ENCODE data around the gene UBE3A.

UBE3A gene

GRCh38 chr15:25325187-25325586, 113.6 kb downstream of the UBE3A start:
- DNase-seq, result no peak

GRCh38 chr15:25323420-25323819, 115.4 kb downstream of the UBE3A start:
- DNase-seq, result no peak

GRCh38 chr15:25287823-25288222, 151.0 kb downstream of the UBE3A start:
- no peak for DNase-seq

All from CD4-positive, alpha-beta T cell treated with Interleukin-21 for 1 hour (primary cell).